SU-DHL-6 (cell line): Measurements from ENCODE around the gene UBE2E3.

ENCODE experiments used
- H2AFZ ChIP-seq: fragments of 200-600 bp; sonication (generic); 2 replicates; pipeline ENCODE4 v1.6.1; 2014; ENCODE audit warnings: low read depth, mild to moderate bottlenecking, moderate library complexity, mixed read lengths, antibody characterized with exemption, low read length; ENCODE audit not compliant: severe bottlenecking
- H3F3A ChIP-seq: fragments of 200-600 bp; shearing (Covaris generic); 2 replicates; pipeline ENCODE4 v1.6.0; 2016; ENCODE audit warnings: antibody characterized with exemption, mild to moderate bottlenecking; ENCODE audit not compliant: insufficient read depth
- H3K27ac ChIP-seq: fragments of 200-600 bp; sonication (generic); 2 replicates; pipeline ENCODE4 v1.5.1; 2016; ENCODE audit warnings: low read depth, mild to moderate bottlenecking, low read length, moderate library complexity, mixed read lengths
- H3K27me3 ChIP-seq: fragments of 200-600 bp; sonication (generic), shearing (Covaris generic); 2 replicates; pipeline ENCODE4 v1.6.0; 2014; ENCODE audit warnings: mild to moderate bottlenecking, low read length
- H3K36me3 ChIP-seq: fragments of 200-600 bp; sonication (generic); 2 replicates; pipeline ENCODE4 v1.6.1; 2014; ENCODE audit warnings: mild to moderate bottlenecking, low read length, mixed read lengths
- H3K4me2 ChIP-seq: fragments of 300-600, 200-600 bp; shearing (Covaris generic), sonication (generic); 2 replicates; pipeline ENCODE4 v1.6.0; 2014; ENCODE audit warnings: low read length, low read depth, mild to moderate bottlenecking; ENCODE audit not compliant: poor library complexity, severe bottlenecking
- H3K4me3 ChIP-seq: fragments of 200-600 bp; sonication (generic); 2 replicates; pipeline ENCODE4 v1.5.1; 2014; ENCODE audit warnings: antibody characterized with exemption, low read length, mild to moderate bottlenecking, mixed read lengths; ENCODE audit not compliant: insufficient read depth, poor library complexity, severe bottlenecking
- H3K79me2 ChIP-seq: fragments of 200-600 bp; sonication (generic); 2 replicates; pipeline ENCODE4 v1.6.1; 2014; ENCODE audit warnings: mild to moderate bottlenecking, low read length, moderate library complexity; ENCODE audit not compliant: insufficient read depth
- H3K9ac ChIP-seq: fragments of 200-600 bp; sonication (generic); 2 replicates; pipeline ENCODE4 v1.7.0; 2014; ENCODE audit warnings: mild to moderate bottlenecking, low read length
- H3K9me2 ChIP-seq: fragments of 200-600 bp; sonication (generic); replicated peaks from 2 replicates; pipeline ENCODE4 v1.6.1; 2014; ENCODE audit warnings: low read length; ENCODE audit not compliant: insufficient read depth
- H3K9me3 ChIP-seq: fragments of 200-600 bp; sonication (generic); 2 replicates; pipeline ENCODE4 v1.6.1; 2014; ENCODE audit warnings: low read length, mixed read lengths; ENCODE audit not compliant: insufficient read depth
- H4K20me1 ChIP-seq: fragments of 200-600 bp; sonication (generic); 2 replicates; pipeline ENCODE4 v1.6.1; 2014; ENCODE audit warnings: low read depth, mild to moderate bottlenecking, antibody characterized with exemption, low read length, moderate library complexity, mixed read lengths
- CTCF ChIP-seq: fragments of 200-600 bp; sonication (generic); IDR thresholded peaks from one replicate; pipeline ENCODE4 v1.5.1; 2017; ENCODE audit warnings: antibody characterized with exemption, mild to moderate bottlenecking, low read length, moderate library complexity; ENCODE audit not compliant: insufficient read depth, poor library complexity, severe bottlenecking
- EZH2phosphoT487 ChIP-seq: fragments of 200-600 bp; sonication (generic), shearing (Covaris generic); conservative IDR thresholded peaks from 2 replicates; pipeline ENCODE4 v1.6.1; 2018; ENCODE audit warnings: mild to moderate bottlenecking, antibody characterized with exemption, low read length, moderate library complexity, mixed read lengths

The UBE2E3 gene

GRCh38 chr2:180952082-180952481 is 28.3 kb upstream of the UBE2E3 start:
- Histone ChIP-seq H3K9me2 (no peaks in the 10 kb centered on the region), H3K4me3 (no peak overlapping the region), H3K79me2 (no peaks in the 10 kb centered on the region), H3K27me3 (no peaks in the 10 kb centered on the region), H3K9ac (no peak overlapping the region), H3K27ac (no peak overlapping the region), H3K36me3 (no peaks in the 10 kb centered on the region), H4K20me1 (no peaks in the 10 kb centered on the region), H3K9me3 (no peaks in the 10 kb centered on the region), H2AFZ (no peak overlapping the region), H3F3A (no peaks in the 10 kb centered on the region), H3K4me2 (no peak overlapping the region)
- TF ChIP-seq CTCF (no peak), EZH2phosphoT487 (no peak)

GRCh38 chr2:180952731-180953336 is 27.6 kb upstream of the UBE2E3 start:
- Histone ChIP-seq H3K79me2 (no peaks in the 10 kb centered on the region), H2AFZ (no peak overlapping the region), H3K4me3 (no peak overlapping the region), H3K9ac (no peak overlapping the region), H4K20me1 (no peaks in the 10 kb centered on the region), H3K4me2 (no peak overlapping the region), H3K9me2 (no peaks in the 10 kb centered on the region), H3K27ac (no peak overlapping the region), H3K9me3 (no peaks in the 10 kb centered on the region), H3K27me3 (no peaks in the 10 kb centered on the region), H3F3A (no peaks in the 10 kb centered on the region), H3K36me3 (no peaks in the 10 kb centered on the region)
- TF ChIP-seq EZH2phosphoT487, result no peak
- no peak for TF ChIP-seq CTCF

GRCh38 chr2:180953550-180953949 is 26.9 kb upstream of the UBE2E3 start:
- no peaks in the 10 kb centered on the region for H4K20me1 ChIP-seq
- no peak overlapping the region for H3K9ac ChIP-seq
- no peaks in the 10 kb centered on the region for H3K36me3 ChIP-seq
- no peaks in the 10 kb centered on the region for H3F3A ChIP-seq
- no peaks in the 10 kb centered on the region for H3K9me3 ChIP-seq
- no peaks in the 10 kb centered on the region for H3K27me3 ChIP-seq
- H3K9me2 ChIP-seq, result no peaks in the 10 kb centered on the region
- no peaks in the 10 kb centered on the region for H3K79me2 ChIP-seq
- H2AFZ ChIP-seq, result no peak overlapping the region
- H3K27ac ChIP-seq, result no peak overlapping the region
- no peak overlapping the region for H3K4me2 ChIP-seq
- TF ChIP-seq CTCF (no peak), EZH2phosphoT487 (no peak)
- H3K4me3 ChIP-seq, result no peak overlapping the region

GRCh38 chr2:180955101-180955500 is 25.3 kb upstream of the UBE2E3 start:
- TF ChIP-seq CTCF (no peak), EZH2phosphoT487 (no peak)

More at GRCh38 chr2:180955101-180955500, 25.3 kb upstream of the UBE2E3 start:
- Histone ChIP-seq H3K9me2 (no peaks in the 10 kb centered on the region), H3F3A (no peaks in the 10 kb centered on the region), H3K27me3 (no peaks in the 10 kb centered on the region), H3K4me3 (no peak overlapping the region), H3K9ac (no peak overlapping the region), H3K27ac (no peak overlapping the region), H4K20me1 (no peaks in the 10 kb centered on the region), H3K4me2 (no peak overlapping the region), H2AFZ (no peak overlapping the region), H3K36me3 (no peaks in the 10 kb centered on the region), H3K79me2 (no peaks in the 10 kb centered on the region), H3K9me3 (no peaks in the 10 kb centered on the region)
